ENCODE measurements around the gene NID1. TPM values are rescaled to one million over a fixed set of nuclear protein-coding genes. Genes with fewer than 3 reads are reported as not detected.
"Not testable (repeated sequence)": the region's sequence is repeated elsewhere in the genome, so short reads cannot be mapped to it uniquely, and the experiment has no call there.

The NID1 gene
- total RNA-seq, 1 donor from 2014 or later: 65.8 TPM

DNA sequence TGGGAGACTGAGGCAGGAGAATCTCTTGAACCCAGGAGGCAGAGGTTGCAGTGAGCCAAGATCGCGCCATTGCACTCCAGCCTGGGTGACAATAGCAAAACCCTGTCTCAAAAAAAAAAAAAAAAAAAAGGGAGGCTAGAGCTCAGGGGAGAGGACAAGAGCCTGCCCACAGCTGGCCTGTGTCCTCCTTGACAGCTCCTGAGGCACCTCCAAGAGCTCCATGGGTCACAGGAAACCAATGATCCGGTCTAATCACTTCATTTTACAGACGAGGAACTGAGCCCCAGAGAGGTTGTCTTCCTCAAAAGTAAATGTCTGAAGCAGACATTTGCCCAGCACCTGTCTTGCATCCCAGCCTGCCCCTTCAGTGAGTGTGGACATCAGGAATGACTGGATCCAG is 49.4 kb downstream of the NID1 start:
- no peak for ATAC-seq
- DNase-seq (ENCODE audit: missing footprints): no peak
- intact Hi-C loops (cut with DNase I): loop anchor here (5.0 kb wide), 1 partner anchor 33 kb away; no protein-coding TSS in a partner anchor

DNA sequence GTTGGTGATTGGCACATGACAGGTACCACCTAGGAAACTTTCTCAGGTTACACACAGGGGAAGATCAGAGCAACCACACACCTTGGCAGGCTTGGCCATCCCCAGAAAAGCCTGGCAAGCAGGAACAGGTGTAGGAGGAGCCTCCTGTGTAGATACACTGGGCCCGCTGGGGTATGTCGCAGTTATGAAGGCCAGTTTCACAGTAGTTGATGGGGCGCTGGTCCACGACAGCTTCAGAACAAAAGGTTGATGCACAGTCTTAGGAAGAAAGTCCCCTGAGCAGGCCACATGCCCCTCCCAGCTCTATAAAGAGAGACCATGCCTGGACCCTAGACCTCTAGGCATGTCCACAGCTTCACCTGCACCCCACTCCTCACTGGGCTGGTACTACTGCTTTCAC is 51.6 kb downstream of the NID1 start:
- no peak for ATAC-seq
- no peak for DNase-seq (ENCODE audit: missing footprints)
- intact Hi-C loops (cut with DNase I): no loop called here

DNA sequence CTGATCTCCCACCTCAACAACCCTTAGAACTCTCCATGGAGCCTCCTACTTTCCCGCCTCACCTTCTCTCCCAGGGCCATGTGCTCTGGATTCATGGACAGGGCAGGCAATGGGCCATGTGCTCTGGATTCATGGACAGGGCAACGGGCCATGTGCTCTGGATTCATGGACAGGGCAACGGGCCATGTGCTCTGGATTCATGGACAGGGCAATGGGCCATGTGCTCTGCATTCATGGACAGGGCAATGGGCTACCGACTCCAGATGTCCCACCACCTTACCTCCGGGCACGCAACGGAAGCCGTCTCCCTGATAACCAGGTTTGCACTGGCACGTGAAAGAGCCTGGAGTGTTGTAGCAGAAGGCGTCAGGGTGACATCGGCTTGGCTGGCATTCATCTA is 53.2 kb downstream of the NID1 start:
- no peak for ATAC-seq
- intact Hi-C loops (cut with DNase I): no loop called here
- no peak for DNase-seq (ENCODE audit: missing footprints)

DNA sequence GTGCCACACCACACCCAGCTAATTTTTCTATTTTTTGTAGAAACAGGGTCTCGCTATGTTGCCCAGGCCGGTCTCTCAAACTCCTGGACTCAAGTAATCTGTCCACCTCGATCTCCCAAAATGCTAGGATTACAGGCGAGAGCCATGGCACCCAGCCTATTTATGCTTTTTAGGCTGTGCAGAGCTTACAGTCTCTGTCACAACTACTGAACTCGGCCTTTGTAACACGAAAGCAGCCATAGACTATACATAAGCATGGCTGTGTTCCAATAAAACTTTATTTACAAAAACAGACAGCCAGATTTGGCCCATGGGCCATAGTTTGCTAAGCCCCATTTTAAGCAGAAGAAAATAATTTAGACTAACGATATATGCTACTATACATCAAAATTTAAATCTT is 54.4 kb downstream of the NID1 start:
- intact Hi-C loops (cut with DNase I): no loop called here
- ATAC-seq: no peak
- DNase-seq (ENCODE audit: missing footprints): no peak

DNA sequence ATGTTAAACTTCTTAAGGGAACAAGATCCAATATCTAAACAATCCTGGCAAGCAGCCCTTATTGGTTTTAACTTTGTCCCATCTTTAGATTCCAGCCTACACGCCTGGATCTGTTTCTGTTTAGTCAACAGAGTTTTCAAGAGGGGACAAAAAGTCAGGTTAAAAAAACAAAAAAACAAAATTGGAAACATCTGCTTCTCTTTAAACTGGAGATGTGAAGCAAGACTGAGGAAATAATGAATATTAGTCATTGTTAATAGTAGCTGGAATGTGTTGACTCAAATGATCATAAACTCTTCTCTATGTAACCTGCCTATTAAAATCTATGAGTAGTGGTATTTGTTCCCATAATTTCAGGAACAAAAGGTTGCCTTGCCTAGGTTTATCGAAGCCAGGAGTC is 55.0 kb downstream of the NID1 start:
- intact Hi-C loops (cut with DNase I): no loop called here

DNA sequence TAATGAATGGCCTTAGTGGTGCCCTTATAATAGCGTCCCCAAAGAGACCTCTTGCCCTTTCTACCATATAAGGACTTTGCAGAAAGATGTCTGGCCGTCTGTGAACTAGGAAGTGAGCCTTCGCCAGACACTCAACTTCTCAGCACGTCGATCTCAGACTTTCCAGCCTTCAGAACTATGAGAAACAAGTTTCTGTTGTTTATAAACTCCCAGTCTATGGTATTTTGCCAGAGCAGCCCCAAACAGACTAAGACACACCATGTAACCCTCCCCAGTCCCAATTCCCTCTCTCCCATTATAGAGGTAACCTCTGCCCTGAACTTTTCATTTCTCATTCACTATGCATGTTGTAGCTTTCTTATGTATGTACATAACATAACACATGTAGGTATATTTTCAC is 55.7 kb downstream of the NID1 start:
- no peak for DNase-seq (ENCODE audit: missing footprints)
- ATAC-seq: peak; percentile 24
- intact Hi-C loops (cut with DNase I): no loop called here

More for the DNA sequence above, 55.0 kb downstream of the NID1 start:
- DNase-seq (ENCODE audit: missing footprints) (no peak), ATAC-seq (no peak)

DNA sequence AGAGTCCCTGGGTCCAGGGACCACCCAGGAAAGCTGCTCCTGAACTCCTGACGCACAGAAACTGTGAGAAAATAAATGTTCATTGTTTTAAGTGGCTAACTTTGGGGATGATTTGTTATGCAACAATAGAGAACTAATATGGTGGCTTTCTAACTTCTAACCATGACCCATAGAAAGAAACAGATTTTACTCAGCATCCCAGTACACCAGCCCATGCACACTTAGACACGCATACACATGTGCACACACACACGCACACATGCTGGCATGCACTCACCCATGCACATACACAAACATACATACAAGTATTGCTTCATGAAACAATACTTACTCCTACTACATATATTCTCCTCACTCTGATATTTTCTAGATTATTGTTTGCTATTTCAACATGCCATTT is 57.1 kb downstream of the NID1 start:
- intact Hi-C loops (cut with DNase I): no loop called here
- ATAC-seq: no peak
- DNase-seq (ENCODE audit: missing footprints): no peak

DNA sequence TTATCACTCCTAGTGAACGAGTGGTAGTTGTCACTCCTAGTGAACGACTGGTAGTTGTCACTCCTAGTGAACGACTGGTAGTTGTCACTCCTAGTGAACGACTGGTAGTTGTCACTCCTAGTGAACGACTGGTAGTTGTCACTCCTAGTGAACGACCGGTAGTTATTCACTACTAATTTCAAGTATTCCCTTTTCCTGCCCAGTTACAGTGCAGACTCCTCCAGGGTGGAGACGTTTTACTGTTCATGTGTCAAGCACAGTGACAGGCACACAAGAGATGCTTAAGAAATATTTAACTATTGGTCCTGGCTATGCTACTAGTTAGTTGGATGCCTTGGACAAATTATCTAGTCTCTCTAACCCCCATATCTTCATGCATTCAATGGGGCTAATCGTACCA is 61.8 kb downstream of the NID1 start:
- ATAC-seq; intact Hi-C loops (cut with DNase I); DNase-seq (ENCODE audit: missing footprints): not testable (repeated sequence)

DNA sequence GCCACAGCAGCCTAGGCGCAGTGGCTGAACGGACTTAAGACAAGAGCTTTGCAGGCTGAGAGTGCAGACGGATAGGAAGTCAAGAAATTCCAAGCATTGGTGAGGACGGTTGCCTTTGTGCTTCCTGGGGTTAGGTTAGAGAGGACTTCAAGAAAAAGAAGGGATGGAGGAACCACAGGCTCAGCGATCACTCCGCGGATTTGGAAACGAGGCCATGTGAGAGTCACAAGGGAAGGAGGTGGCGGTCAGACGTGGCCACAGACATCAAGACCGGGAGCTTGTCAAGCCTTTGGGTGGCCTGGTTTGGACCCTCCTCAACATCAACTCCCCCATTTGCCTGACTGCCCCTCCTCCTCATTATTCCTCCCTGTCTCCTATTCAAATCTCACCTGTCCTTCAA is 62.3 kb downstream of the NID1 start:
- intact Hi-C loops (cut with DNase I): no loop called here
- DNase-seq (ENCODE audit: missing footprints) (no peak), ATAC-seq (no peak)

DNA sequence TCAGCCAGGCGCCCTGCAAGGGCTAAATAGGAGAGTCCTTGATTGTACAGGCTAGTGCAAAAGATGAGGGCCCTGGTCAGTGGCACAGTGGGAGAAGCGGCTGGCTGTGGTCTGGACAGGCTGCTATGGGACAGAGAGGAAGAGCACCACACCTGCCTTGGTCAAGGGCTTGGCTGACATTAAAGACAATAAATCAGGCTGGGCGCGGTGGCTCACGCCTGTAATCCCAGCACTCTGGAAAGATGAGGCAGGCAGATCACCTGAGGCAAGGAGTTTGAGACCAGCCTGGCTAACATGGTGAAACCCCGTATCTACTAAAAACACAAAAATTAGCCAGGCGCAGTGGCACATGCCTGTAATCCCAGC is 62.9 kb downstream of the NID1 start:
- DNase-seq (ENCODE audit: missing footprints) (no peak), ATAC-seq (peak; percentile 21)
- intact Hi-C loops (cut with DNase I): no loop called here

DNA sequence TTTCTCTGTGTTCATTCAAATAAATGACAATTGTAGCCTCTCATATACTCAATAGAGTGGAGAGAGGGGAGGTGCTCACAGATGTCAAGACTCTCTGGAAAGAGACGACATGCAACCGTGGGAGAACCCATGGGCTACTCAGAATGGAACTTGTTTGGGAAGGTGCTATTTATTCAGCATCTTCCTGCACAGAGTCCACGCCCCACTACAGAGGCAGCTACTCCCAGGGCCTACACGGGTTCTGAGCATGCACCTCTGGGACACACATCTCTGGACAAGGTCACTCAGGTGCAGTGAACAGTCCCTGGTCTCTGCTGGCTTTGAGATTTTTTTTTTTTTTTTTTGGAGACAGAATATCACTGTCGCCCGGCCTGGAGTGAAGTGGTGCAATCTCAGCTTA is 64.1 kb downstream of the NID1 start:
- intact Hi-C loops (cut with DNase I): no loop called here
- DNase-seq (ENCODE audit: missing footprints): no peak
- no peak for ATAC-seq

DNA sequence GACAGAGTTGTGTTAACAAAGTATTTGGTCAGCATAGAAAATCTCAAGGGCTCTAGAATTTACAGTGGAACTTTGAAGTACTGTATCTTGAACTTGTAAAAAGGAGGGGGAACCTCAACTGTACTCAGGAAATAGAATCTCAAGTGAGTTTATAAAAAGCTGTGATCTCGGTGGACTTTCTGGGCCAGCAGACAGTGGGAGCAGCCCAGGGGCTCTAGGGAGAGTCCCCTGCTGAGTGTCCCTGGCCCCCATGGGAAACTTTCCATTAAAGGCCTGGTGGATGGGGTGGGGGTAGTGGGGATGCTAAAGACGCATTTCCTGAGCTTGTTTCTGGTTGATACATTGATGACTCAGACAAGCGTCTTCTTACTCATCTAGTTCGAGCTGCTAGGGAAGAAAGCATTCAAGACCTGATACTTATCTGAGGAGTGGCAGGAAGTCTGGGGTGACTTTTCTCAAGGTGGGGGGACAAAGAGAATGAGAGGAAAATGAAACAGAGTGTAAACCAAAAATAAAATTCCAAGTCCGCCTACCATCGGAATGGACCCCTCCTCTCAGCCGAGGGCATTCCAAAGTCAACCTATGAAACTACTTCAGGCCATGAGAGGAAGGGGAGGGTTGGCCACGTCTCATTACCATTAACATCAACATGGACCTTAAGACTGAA is 65.5 kb downstream of the NID1 start:
- intact Hi-C loops (cut with DNase I): no loop called here
- ATAC-seq: peak; percentile 26

DNA sequence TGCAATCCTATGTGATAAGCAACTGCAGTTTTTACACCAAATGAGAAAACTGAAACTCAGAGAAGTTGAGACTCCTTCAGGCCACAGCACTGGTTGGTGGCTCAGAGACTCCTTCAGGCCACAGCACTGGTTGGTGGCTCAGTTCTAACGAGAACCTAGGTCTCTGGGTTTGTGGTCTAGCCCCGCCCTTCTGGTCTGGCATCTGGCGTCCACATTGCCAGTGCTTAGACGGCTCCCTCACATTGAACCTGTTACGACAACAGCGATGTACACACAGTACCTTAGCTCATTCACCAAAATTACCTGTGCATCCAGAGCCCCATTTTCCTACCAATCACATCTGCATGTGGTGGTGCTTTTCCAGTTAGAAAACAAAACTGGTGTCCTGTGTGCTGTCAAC is 66.1 kb downstream of the NID1 start:
- intact Hi-C loops (cut with DNase I): no loop called here
- ATAC-seq: no peak
- DNase-seq (ENCODE audit: missing footprints): no peak

More for the DNA sequence above, 65.5 kb downstream of the NID1 start:
- no peak for DNase-seq (ENCODE audit: missing footprints)

DNA sequence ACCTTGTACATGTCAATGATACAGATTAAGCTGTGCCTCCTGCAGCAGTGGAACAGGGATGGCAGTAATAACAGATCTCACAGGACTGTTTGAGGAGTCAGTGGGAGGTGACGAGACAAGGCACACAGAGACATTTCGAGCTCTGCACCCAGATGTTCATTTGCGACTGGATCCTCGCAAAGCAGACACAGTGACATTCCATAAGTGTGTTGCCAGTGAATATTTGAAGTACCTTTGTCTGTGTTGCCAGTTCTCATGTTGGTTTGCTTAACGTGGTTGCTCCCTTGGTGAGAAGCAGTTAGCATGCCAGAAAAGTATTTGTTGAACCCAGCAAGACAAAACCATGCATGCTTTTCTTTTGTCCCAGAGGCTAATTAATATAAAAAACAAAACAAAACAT is 67.0 kb downstream of the NID1 start:
- intact Hi-C loops (cut with DNase I): no loop called here
- DNase-seq (ENCODE audit: missing footprints) (no peak), ATAC-seq (no peak)

DNA sequence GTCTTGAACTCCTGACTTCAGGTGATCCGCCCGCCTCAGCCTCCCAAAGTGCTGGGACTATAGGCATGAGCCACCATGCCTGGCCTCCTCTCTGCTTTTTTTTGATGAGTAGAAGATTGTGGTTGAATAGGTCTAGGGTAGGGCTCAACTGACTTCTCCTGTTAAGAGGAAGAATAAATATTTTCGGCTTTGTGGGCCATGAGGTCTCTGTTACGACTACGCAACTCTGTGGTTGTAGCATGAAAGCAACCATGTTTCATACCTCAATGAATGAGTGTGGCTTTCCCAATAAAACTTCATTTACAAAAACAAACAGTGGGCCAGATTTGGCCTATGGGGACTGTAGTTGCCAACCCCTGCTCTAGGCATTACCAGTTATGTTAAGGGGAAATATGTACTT is 67.8 kb downstream of the NID1 start:
- intact Hi-C loops (cut with DNase I): no loop called here
- ATAC-seq: no peak
- no peak for DNase-seq (ENCODE audit: missing footprints)

DNA sequence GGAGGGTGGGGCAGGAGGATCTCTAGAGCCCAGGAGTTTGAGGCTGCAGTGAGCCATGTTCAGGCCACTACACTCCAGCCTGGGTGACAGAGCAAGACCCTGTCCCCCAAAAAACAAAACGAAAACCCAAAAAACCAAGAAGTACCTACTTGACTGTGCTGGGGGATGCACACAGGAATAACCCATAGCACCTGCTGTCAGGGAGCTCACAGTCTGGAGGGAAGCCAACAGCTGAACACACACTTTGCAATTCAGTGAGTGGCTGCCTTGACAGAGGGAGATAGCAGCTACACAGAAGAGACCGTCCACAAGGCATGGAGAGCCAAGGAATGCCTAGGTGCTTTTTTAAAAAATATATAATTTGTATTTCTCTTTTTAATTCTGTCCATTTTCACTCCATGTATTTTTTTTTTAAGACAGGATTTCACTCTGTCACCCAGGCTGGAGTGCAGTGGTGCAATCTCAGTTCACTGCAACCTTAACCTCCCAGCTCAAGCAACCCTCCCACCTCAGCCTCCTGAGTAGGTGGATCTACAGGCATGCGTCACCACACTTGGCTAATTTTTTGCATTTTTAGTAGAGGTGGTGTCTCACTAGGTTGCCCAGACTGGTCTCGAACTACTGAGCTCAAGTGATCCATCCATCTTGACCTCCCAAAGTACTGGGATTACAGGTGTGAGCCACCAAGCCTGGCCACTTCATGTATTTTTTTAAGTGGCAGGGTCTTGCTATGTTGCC is 68.7 kb downstream of the NID1 start:
- no peak for ATAC-seq
- intact Hi-C loops (cut with DNase I): no loop called here

DNA sequence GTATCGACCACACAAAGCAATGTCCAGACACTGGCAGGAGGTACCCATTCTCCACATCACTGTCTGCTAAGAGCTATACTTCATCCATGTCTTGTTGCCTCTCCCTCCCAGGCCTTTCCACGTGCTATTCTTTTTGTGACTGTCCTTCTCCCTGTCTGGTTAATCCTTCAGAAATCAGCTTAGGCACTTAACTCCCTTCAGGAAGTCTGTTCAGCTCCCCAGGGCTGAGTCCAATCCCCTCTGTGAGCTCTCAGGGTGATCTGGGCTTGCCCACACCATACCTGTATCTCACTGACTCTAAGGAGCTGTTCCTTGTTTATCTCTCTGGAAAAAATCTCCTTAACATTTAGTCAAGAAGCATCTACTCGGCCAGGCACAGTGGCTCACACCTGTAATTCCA is 69.4 kb downstream of the NID1 start:
- no peak for DNase-seq (ENCODE audit: missing footprints)
- intact Hi-C loops (cut with DNase I): no loop called here
- ATAC-seq: no peak

More for the DNA sequence above, 68.7 kb downstream of the NID1 start:
- DNase-seq (ENCODE audit: missing footprints): no peak

DNA sequence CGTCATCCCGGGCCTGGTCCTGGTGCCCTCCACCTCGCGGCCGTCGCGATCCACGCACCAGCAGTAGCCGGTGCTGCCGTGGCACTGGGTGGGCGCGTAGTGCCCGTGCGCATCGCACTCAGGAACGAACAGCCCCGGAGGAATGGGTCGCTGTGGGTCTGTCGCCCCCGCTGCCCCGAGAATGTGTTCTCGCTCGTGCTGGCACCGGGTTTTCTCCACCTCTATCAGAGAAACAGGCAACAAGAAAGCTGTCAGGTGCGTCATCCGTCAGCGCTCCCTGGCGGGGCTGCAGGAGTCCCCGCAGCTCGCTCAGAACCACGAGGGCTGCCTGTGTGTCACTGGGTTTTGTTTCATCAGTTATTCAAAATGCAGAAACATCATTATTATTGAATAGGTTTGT is 71.2 kb downstream of the NID1 start:
- intact Hi-C loops (cut with DNase I): no loop called here
- DNase-seq (ENCODE audit: missing footprints): no peak
- no peak for ATAC-seq

DNA sequence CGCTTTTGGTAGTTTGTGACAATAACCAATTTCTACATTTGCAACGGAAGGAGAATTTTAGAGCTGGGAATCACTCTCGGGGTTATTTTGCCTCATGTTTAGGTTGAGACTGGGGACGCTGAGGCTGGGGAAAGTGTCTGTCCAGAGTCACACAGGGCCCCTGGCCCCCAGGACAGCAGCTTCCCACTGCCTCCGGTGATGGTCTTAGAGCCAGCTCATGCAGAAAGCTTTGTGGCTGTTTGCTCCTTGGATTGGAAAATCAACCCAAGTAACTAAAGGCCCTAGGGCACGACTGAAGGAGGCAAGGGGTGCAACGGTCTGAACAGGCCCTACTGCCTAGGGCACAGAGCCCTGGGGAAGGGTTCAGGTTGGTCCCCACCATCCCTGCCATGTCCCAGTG is 72.0 kb downstream of the NID1 start:
- DNase-seq (ENCODE audit: missing footprints) (no peak), ATAC-seq (no peak)
- intact Hi-C loops (cut with DNase I): no loop called here

DNA sequence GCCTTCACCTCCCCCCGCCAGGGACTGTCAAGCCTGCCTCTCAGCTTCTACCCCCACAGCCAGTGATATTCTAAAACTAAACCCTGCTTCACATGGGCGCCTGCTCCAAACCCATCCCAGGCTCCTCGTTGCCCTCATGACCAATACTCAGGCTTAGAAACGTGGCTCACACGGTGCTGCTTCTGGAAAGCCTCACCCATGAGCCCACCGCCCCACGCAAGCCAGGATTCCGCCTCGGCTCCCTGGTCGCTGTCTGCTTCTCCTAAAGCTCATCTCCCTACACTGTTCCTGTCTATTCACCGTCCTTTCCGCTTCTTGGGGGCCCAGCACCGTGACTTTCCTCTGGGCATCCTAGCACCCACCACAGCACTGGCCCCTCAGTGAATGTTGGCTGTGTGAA is 72.5 kb downstream of the NID1 start:
- intact Hi-C loops (cut with DNase I): no loop called here
- DNase-seq (ENCODE audit: missing footprints): no peak

DNA sequence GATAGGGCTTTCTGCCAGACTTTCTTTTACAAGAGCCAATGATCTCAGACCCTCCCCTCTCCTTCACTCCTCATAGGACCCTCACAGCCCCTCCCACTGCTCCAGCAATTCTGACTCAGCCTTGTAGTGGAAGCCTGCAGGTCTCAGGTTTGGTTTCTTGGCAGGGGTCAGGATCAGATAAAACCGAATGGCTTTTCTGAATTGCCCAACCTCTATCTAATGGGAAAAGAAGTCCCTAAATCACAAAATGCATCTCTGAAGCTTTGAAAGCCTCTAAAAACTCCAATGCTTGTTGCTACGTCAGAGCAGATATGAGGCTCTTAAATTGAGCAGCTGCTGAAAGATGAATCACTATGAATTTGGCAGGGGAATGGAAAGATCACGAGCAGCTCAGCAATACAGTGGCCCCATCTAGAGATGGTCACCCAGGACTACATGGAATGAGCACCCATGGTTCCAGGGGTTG is 74.5 kb downstream of the NID1 start:
- ATAC-seq: peak; percentile 23
- intact Hi-C loops (cut with DNase I): no loop called here
- no peak for DNase-seq (ENCODE audit: missing footprints)

More for the DNA sequence above, 72.5 kb downstream of the NID1 start:
- no peak for ATAC-seq

All from Right ventricle myocardium inferior (tissue), 1 donor.